RPMI7951 (cell line): Measurements from ENCODE around the gene ACVR2B. TPM values are rescaled to one million over a fixed set of nuclear protein-coding genes. Genes with fewer than 3 reads are reported as not detected.
"Not testable (repeated sequence)": the region's sequence is repeated elsewhere in the genome, so short reads cannot be mapped to it uniquely, and the experiment has no call there.

Experiments
- DNase-seq: peaks from one replicate; pipeline ENCODE4 v3.0.0-alpha.2; 2012; ENCODE audit warnings: low read depth
- total RNA-seq: library from RNA; depleted of rRNA; stranded (reverse); fragments of >200 nt; shearing (Covaris generic); gene quantifications from 2 replicates; pipeline ENCODE4 v1.2.3, GENCODE V29; 2014; rRNA removed

ACVR2B gene
- 1.2 and 1.8 TPM in 2 replicates for total RNA-seq

- DNase-seq, result peak; percentile 80
These were observed at the start of gene ACVR2B for GRCh38 chr3:38453075-38453912. Gene ACVR2B, plus strand, starts transcription at chr3:38453890. Its CDS starts 433 bp downstream, at chr3:38454323.

- DNase-seq, result peak; percentile 85
These were observed 49.4 kb upstream of the ACVR2B start for GRCh38 chr3:38404286-38404685.

GRCh38 chr3:38411591-38411990 lies 42.1 kb upstream of the ACVR2B start:
- no peak for DNase-seq

- DNase-seq, result not testable (repeated sequence)
These were observed 32.9 kb upstream of the ACVR2B start for GRCh38 chr3:38420758-38421157.

GRCh38 chr3:38421679-38422336 lies 31.9 kb upstream of the ACVR2B start:
- no peak for DNase-seq

GRCh38 chr3:38426798-38427426 lies 26.8 kb upstream of the ACVR2B start:
- DNase-seq, result not testable (repeated sequence)

GRCh38 chr3:38432871-38433658 lies 20.6 kb upstream of the ACVR2B start:
- DNase-seq, result not testable (repeated sequence)

GRCh38 chr3:38433661-38434060 lies 20.0 kb upstream of the ACVR2B start:
- DNase-seq, result not testable (repeated sequence)

- DNase-seq, result peak; percentile 85
These were observed 15.1 kb upstream of the ACVR2B start for GRCh38 chr3:38438436-38439069.

- not testable (repeated sequence) for DNase-seq
These were observed 10.5 kb upstream of the ACVR2B start for GRCh38 chr3:38443205-38443604.

GRCh38 chr3:38446085-38446686 lies 7.5 kb upstream of the ACVR2B start:
- DNase-seq, result no peak

- no peak for DNase-seq
These were observed 6.9 kb upstream of the ACVR2B start for GRCh38 chr3:38446812-38447211.

GRCh38 chr3:38450853-38451252 lies 2.8 kb upstream of the ACVR2B start:
- DNase-seq, result no peak

GRCh38 chr3:38453913-38454177 lies 155 bp downstream of the ACVR2B start:
- DNase-seq, result no peak

GRCh38 chr3:38454178-38454883 lies 641 bp downstream of the ACVR2B start:
- peak; percentile 36 for DNase-seq

- DNase-seq, result peak; percentile 62
These were observed 1.4 kb downstream of the ACVR2B start for GRCh38 chr3:38454884-38455638.

- DNase-seq, result peak; percentile 43
These were observed 2.1 kb downstream of the ACVR2B start for GRCh38 chr3:38455639-38456430.

- peak; percentile 23 for DNase-seq
These were observed 3.7 kb downstream of the ACVR2B start for GRCh38 chr3:38457111-38458003.
